HG02678 (cell line): ENCODE data around the gene NDUFS6.
A peak's percentile ranks its signal among the peaks of the same experiment; 100 is the strongest.
"Not testable (repeated sequence)": the region's sequence is repeated elsewhere in the genome, so short reads cannot be mapped to it uniquely, and the experiment has no call there.

Experiments
- ATAC-seq: cut with Tn5 transposase; IDR thresholded peaks from one replicate; pipeline ENCODE4 v1.9.1; 2021; ENCODE audit warnings: mild to moderate bottlenecking, moderate library complexity; ENCODE audit not compliant: unreplicated experiment

Gene NDUFS6

DNA sequence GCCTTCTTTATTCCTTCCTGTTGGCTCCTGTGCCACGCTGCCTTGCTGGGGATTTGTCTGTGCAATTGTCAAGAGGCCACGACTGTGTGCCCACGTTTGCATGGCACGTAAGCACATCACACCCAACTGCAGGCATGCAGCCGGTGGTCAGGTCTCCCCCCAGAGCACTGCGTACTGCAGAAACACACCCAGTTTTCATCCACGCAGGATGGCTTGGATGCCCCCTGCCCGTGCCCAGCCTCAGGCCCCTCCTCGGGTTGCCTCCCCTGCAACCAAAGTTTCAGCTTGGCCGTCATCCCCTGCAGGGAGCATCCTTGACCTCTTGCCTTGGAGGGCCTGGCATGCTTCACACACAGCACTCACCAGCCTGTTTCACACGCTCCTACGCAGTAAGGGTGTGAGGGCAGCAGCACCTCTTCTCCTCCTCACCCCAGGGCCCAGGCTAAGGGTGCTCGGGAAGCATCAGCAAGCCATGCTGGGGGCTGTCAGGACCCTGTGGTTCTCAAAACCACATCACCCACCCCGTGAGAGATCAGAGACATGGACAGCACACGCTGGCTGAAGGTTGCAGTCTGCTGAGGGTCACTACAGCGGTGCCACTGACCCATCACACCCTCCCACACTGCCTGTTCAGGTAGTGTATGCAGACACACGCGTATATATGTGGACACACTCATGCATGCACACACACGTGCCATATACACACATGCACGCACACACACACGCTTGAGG lies 4.7 kb upstream of the NDUFS6 start:
- ATAC-seq: no peak

DNA sequence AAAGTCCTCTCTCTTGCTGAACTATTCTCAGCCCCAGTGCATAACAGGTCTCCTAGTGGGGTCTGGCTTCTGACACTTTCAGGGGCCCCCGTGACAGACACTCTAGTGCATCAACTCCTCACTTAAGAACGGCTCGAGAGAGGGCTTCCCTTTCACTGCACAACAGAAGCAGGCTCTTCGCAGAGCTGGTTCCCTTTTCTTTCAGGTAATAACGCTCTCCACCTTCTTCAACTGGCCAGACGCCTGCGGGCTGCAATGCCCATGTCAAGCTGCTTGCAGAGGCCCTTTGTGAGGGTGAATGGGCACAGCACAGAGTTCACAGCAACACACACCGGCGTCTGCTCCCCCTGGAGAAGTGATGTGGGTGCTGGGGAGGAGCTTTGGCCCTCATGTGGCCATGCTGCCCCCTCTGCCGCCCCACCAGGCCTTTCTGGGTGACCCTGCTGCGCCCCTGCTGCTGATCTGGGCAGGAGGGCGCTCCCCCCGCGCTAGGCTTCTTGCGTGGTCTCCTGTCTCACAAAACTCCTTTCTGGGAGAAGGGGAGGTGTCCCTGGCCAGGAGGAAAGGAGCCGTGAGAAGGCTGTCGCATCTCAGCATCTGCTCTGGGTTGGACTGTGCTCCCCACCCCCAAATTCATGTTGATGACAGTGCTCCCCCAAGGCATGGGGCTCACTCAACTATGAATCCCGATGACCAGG lies 4.0 kb upstream of the NDUFS6 start:
- no peak for ATAC-seq

DNA sequence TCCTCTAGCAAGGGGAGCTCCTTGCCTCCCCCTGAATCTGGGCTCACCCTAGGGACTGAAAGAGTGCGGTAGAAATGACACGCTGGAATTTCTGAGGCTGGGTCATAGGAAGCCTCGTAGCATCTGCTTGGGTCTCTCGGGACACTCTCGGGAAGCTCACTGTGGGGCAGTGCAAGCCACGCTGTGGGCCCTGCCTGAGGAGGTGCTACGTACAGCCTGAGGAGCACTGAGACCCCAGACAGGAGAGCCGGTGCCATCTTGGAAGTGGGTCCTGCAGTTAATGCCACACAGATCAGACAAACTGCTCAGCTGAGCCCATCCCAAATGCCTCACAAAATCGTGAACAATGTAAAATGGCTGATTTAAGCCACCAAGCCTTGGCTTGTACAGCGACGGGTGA lies 3.4 kb upstream of the NDUFS6 start:
- ATAC-seq: no peak

DNA sequence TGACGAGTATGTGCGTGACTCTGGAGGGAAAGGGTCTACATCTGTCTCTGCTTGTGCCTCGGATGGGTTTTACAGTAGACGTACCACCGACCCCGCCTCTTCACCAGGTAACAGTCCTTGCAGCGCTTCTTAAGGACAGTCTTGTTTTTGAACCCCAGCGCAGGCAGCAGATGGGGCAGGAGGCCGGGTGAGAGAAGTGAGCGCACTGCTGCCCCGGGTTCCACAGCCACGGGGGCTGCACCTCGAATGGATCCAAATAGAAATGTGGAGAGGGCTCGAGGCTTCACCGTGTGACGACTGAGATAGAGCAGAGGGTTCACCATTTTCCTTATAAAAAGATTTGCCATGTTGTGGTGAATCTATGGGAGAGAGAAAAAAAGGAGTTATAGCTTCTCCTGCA lies 2.6 kb upstream of the NDUFS6 start:
- not testable (repeated sequence) for ATAC-seq

DNA sequence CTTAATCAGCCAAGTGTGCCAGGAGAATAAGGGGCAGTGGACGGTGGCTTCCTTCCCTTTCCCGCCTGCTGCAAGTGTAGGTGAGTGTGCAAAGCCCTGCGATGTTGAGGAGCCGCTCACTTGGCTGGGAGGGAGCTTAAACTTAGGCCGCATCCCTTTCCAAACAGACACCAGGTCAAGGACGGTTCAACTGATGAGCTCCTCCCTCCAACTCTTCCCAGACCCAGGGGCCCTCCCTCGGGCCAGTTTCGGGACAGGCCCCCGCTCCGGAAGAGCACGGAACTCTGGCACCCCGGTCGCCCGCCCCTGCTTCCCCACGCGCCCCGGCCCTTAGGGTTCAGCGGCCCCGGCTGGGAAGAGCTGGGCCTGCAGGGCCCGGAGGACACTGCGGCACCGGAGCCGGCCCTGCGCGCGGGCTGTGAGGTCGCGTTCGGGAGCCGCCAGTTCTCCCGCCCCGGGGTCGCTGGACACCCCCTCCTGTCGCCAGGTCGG lies 2.1 kb upstream of the NDUFS6 start:
- peak; percentile 19 for ATAC-seq

DNA sequence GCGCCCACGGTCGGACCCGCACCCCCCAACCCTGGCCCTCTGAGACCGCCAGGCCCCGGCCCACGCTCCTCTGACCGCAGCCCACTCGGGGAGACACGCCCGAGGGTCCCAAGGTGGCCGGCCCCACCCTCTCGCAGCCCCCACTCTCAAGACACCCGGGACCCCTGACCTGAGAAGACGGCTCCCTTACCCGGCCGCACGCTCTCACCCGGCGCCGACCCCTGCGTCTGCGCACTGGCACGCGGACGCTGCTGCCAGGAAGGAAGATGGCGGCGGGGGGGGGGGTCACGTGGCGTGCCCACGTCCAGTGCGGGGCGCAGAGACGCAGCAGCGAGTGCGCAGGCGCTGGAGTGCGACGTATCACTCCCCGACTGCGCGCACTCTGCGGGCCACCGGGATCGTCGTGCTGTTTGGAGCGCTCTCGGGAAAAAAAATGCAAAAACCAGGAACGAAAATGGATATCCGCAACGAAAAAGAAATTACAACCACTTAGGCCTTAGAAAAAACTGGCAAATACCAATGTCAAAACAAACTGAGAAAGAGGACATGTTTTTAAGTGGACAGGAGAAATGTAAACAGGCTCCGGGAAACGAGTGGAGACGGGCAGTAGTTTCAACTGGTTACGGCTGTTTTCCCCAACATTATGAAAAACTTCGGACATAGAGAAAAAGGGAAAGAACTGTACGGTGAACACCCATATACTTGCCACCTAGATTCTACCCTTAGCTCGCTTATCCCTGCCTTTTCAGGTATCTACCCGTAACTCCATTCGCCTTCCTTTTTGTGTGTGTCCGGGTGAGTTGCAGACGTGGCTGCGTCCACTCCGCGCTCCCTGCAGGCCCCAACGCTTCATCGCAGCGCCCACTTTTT lies 1.4 kb upstream of the NDUFS6 start, which contains the start of gene MRPL36:
Gene MRPL36, minus strand, starts transcription at position 236 of the 870 bp plus-strand sequence. CDS start 902 bp downstream, outside the sequence.
- peak; percentile 59 for ATAC-seq

DNA sequence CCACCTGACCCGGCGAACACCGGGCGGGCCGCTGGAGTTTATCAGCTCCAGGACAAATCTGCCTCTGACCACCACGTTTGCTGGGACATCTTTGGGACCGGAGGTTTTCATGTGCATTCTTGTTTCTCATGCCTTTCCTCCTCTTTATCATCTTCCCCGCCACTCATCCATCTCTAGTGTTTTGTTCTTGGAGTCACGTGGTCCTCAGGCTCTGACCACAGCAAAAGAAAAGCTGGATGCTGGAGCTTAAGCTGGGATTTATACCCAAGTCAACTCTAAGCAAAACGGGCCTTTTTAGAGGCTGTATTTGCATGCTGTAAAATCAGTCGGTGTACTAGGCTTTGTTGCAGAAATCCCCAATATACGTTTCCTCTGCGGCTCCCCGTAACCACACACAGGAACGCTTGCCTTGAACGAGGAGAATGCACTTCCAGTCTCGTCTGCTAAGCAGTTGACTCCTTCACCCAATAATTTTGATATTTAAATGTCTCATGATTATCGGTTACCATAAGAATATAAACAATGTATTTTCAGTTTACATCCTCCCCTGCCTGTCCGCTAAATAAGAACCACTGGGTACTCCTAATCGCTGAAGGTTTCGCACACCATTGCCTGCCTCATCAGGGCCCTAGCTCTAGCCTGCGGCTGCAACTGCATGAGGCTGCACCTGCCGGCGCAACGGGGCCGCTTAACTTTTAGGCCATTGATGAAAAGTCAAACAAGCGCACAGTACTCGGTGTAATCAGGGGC lies 560 bp upstream of the NDUFS6 start:
- peak; percentile 31 for ATAC-seq

DNA sequence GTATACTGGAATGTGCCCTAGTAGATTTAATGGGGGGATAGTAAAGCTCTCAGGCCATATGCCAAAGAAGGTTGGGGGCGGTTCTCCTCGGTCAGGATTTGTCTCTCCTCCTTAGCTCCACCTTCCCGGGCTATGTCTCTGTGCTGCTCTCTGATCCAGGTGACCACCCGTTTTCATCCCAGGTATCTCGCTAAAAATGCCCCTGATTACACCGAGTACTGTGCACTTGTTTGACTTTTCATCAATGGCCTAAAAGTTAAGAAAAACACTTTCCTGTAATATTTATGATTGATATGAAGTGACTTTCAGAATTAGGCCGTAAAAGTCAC lies 724 bp downstream of the NDUFS6 start:
- ATAC-seq: no peak

DNA sequence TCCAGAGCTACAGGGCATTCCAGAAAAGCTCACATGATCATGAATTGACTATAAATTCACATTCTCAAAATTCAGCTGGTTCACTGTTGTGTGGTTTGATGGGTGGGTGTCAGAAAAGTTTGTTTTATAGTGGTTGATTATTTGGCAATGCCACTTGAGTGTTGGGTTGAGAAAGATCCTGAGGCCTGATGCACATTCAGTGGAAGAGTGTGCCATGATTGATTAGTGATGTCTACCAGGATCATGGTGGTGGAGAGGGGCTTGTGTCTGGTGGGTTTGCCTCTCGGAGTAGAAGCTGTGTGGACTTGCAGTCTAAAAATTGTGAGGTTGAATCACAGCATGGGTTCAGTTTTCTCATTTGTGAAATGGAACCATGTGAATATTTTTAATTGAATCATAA lies 2.0 kb downstream of the NDUFS6 start:
- no peak for ATAC-seq

DNA sequence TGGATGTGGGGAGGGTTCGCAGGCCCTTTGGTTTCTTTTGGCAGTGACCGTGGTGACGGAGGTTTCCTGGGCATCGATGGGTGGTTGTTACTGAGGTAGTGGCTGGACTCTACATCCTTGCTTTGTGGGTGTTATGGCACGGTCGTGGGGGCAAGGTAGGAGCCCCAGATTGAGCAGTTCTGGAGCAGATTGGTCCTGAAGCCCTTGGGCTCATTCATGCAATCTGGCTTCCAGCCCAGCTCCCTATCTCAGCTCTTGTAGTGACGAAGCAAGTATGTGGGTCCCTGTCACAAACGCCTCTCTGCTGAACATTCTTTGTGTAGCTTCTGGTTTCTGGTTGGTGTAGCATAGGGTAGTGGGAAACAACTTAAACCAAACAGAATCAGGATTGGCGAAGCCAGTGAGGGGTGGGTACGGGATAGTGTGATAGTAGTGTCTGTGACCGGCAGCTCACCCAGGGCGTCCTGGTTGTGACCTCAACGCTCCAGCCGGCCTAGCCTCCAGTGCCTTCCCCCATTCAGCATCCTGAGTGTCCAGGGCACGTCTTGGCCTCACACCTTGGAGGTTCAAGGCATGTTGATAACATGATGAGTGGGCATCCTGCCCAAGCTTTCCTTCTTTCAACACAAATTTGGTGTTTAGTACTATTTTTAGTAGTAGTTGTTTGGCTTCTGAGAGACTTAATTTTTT lies 2.9 kb downstream of the NDUFS6 start:
- no peak for ATAC-seq

DNA sequence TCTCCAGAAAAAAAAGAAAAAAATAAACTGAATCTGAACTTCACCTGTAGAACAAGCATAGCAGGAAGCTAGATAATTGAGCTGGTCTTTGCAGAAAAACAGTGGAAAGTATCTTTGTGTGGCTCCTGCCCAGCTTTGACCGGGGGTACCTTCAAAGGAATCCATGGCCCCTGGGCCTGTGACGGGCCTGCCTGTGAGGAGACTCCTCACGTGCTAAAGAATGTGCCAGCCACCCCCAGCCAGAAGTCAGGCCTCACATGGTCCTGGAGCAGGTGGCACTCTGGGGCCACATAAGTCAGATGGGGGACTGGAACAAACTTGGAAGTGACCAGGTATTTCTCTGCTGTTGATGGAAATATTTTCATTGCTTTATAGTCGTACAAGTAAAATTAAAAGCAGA lies 4.1 kb downstream of the NDUFS6 start:
- no peak for ATAC-seq

DNA sequence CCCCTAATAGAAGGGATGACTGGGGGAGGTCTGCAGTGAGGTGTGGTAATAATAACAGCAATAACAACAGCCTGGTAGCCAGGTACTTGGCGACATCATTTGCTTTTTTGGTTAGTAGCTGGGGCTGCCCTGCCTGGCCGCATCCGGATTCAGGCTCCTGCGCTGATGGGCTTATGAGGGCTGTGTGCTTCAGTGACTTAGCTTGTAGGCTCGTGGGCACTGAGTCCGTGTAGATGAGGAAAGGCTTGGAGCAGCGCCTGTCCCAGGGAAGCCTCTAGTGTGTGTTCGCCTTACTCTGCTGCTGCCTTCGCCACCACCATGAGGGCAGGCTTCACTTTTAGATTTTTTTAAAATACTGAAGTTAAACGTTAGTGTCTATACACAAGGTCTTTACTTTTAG lies 4.5 kb downstream of the NDUFS6 start:
- no peak for ATAC-seq

DNA sequence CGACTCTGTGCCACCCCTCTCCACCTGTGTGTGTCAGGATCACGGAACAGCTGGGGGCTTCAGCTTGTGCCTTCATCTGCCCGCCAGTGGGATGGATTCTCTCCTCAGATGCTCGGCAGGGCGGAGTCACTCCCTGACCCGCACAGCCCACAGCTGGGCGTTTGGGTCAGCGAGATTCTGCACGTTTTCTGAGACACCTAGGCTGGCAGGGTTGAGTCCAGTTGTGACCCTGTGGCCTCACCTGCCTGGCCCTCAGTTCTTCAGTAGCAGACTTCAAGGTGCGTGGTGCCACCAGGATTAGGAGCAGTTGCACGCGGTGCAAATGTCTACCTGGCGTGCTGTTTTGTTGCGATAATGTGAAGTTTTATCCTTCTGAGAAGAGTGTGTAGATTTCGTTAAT lies 5.0 kb downstream of the NDUFS6 start:
- no peak for ATAC-seq

DNA sequence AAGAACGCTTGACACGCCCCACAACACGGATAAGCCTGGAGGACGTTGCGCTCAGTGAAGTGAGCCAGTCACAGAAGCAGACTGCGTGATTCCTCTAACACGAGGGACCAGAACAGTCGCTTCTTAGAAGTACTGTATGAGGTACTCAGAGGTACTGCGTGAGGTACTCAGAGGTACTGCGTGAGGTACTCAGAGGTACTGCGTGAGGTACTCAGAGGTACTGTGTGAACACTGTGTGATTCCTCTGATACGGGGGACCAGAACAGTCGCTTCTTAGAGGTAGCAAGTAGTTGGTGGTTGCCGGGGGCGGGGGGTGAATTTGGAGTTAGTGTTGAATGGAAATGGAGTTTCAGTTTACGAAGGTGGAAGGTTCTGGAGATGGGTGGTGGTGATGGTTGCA lies 5.8 kb downstream of the NDUFS6 start:
- no peak for ATAC-seq

DNA sequence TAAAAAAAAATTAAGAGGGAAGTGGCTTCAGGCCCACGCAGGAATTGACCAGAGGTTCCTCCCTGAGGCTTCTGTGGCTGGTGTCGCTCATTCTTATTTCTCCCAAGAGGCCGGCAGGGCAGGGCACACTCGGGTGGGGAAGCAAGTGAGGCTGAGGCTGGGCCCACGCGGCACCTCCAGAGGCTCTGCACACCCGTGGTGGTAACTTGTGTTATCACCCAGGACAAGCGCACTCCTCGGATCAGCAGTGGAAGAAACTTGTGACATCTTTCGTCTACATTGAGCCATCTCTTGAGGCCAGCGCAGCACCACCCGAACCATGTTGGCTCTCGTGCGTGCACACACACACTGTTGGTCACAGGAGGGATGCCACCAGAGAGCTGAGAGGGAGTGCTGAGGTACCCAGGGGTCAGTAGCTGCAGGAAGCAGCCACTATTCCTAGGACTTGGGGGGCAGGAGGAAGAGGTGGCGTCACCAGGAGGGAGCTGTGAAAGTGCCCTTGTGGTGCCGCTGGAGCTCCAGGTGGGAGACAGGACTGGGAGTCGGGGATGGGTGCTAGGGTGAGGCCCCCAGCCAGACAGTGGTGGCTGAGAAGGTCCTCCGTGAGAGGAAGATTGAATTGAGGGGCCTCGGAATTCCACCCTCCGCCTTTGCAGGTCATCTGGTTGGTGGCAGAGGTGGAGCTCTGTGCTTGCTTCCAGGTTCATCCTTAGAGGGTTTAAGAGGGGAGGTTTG lies 6.4 kb downstream of the NDUFS6 start:
- no peak for ATAC-seq

DNA sequence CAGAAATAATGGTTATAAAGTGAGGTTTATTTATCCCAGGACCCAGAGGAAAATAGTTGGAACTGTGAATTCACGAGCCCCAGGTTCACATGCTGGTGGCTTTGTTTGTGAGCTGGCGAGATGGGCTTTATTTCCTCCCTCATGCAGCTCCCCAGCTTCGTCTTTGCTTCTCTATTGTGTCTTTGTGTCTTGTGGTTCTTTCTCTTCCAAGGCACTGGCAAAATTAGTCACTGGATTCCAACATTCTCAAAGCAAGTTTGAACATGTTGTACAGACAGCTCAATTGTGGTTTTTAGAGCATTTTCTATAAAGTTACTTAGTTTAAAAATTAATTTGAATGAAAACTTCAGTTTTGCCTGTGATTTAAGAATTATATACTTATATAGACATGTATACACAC lies 7.2 kb downstream of the NDUFS6 start:
- no peak for ATAC-seq

DNA sequence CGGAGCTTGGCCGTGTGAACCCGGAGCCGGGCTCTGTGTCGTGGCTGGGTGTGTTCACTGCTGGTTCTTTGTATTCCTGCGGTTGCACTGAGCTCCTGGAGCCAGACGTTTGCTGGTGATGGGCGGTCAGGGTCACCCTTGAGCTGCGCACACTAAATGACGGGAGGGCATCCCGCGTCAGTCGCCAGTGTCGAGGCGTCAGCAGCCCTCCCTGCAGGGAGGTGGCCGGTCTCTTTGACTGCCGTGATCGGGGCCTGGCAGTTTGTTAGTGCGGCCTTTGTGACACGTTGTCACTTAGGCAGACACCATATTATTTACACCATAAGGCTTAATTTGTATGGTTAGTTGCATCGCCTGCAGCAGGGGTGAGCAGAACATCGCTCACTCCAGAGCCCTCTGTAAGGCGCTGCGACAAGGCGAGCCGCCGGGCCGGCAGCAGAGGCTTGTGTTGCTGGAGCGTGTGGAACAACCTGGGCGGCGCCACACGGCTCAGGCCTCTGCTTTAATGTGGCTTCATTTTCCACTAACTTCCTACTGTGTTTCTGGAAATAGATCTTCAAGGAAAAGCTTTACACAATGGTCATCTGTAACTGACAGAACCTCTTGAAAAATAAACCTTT lies 8.3 kb downstream of the NDUFS6 start:
- ATAC-seq: no peak

DNA sequence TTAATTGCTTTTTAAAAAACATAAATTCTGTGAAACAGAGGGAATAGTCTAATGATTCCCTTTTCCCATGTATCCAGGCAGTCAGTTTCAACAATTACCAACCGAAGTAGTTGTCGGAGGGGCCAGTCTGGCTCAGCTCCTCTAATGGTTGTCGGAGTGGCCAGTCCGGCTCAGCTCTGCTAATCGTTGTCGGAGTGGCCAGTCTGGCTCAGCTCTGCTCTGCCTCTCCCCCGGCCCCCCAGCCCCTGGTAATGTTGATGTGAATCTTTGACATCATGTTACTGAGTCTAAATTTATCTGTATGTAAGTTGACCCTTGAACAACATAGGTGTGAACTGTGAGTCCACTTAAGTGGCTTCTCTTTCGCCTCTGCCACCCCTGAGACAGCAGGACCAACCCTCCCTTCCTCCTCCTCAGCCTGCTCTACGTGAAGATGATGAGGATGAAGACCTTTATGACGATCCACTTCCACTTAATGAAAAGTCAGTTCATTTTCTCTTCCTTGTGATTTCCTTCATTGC lies 9.4 kb downstream of the NDUFS6 start:
- ATAC-seq: no peak
